ENCODE results near the gene INSYN2B.

DNA sequence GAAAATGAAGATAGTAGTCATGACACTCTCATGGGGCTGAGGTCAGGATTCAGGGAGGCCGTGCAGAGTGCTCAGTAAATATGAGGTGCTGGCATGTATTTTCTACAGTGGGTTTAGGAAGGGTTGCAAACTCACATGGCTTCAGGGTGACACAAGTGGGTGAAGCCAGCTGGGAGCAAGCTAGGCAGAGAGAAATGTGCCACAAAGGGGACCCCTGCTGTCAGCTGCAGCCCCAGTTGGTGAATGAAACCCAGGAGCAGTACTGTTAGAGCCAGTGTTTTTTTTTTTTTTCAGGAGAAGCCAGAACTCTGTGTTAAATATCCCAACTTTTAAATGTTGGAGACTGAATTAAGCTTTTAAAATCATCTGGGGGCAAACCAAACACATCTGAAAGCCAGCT lies 75.3 kb downstream of the INSYN2B start:
- no peak for TF ChIP-seq POLR2A (IDR thresholded peaks at IDR 0.05)
- TF ChIP-seq, protein P1, sequence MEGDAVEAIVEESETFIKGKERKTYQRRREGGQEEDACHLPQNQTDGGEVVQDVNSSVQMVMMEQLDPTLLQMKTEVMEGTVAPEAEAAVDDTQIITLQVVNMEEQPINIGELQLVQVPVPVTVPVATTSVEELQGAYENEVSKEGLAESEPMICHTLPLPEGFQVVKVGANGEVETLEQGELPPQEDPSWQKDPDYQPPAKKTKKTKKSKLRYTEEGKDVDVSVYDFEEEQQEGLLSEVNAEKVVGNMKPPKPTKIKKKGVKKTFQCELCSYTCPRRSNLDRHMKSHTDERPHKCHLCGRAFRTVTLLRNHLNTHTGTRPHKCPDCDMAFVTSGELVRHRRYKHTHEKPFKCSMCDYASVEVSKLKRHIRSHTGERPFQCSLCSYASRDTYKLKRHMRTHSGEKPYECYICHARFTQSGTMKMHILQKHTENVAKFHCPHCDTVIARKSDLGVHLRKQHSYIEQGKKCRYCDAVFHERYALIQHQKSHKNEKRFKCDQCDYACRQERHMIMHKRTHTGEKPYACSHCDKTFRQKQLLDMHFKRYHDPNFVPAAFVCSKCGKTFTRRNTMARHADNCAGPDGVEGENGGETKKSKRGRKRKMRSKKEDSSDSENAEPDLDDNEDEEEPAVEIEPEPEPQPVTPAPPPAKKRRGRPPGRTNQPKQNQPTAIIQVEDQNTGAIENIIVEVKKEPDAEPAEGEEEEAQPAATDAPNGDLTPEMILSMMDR (IDR thresholded peaks at IDR 0.05), result no peak
